Measurements from ENCODE around the gene ELAPOR2. TPM values are rescaled to one million over a fixed set of nuclear protein-coding genes. Genes with fewer than 3 reads are reported as not detected.
"Not testable (repeated sequence)": the region's sequence is repeated elsewhere in the genome, so short reads cannot be mapped to it uniquely, and the experiment has no call there.

ELAPOR2 gene
- total and polyA plus RNA-seq, 9 of the 15 experiments (the other 6 are each of a cell fraction or from before 2014, with no cell fraction given) = 9.2 to 72.0 (median 35.0) TPM

GRCh38 chr7:87039691-87040299, 19.7 kb downstream of the ELAPOR2 start (continued):
- TF ChIP-seq NR2C2 (CRISPR knock-in tag; IDR thresholded peaks at IDR 0.05); CREB1 (IDR thresholded peaks at IDR 0.05): not testable (repeated sequence)
- TF ChIP-seq NR2C2 (tag; IDR thresholded peaks at IDR 0.05) (0 out of 2 replicates have a peak, but pooled peaks have one; percentile 67), SUPT5H (IDR thresholded peaks at IDR 0.05) (peak; percentile 93), FOXK2 (conservative IDR thresholded peaks at IDR 0.05 in 1 of 2, IDR thresholded peaks at IDR 0.05 in 1 of 2; ENCODE audit: low read depth in 2 of 2) (peak; percentile 97), L3MBTL2 (IDR thresholded peaks at IDR 0.05) (peak; percentile 65; the same call in 1 of the 2 replicates), NFIC (IDR thresholded peaks at IDR 0.05) (peak; percentile 58), ZNF583 (CRISPR knock-in tag; IDR thresholded peaks at IDR 0.05) (peak; percentile 57; the same call in 1 of the 2 replicates), ATF7 (IDR thresholded peaks at IDR 0.05) (peak; percentile 87), NRF1 (conservative IDR thresholded peaks at IDR 0.05 in 1 of 2, IDR thresholded peaks at IDR 0.05 in 1 of 2) (peak; percentile 83 to 86), KLF6 (CRISPR knock-in tag; IDR thresholded peaks at IDR 0.05; ENCODE audit: borderline replicate concordance) (peak; percentile 54; the same call in 1 of the 2 replicates), MTA3 (IDR thresholded peaks at IDR 0.05; ENCODE audit: borderline replicate concordance) (peak; percentile 87; the same call in 1 of the 2 replicates), CREB1 (CRISPR knock-in tag; IDR thresholded peaks at IDR 0.05) (0 out of 2 replicates have a peak, but pooled peaks have one; percentile 43)

Measured in K562 (cell line).